Measurements from ENCODE around the gene CRTC1. TPM values are rescaled to one million over a fixed set of nuclear protein-coding genes. Genes with fewer than 3 reads are reported as not detected.

CRTC1 gene
- total and polyA plus RNA-seq, 9 of the 15 experiments (the other 6 are each of a cell fraction or from before 2014, with no cell fraction given): 0.25 to 3.8 (median 1.2) TPM; not detected in 2

GRCh38 chr19:18668744-18669523, 14.5 kb upstream of the CRTC1 start:
- no peak overlapping the region for H3K4me3 ChIP-seq
- DNase-seq (ENCODE audit: extremely low read depth in 1 of 4, low spot score in 3 of 4) (no peak), FAIRE-seq (no peak), ATAC-seq (no peak)
- no peaks in the 10 kb centered on the region for H4K20me1 ChIP-seq (replicated peaks; ENCODE audit: control insufficient read depth, insufficient read depth, low read length)
- H3K27me3 ChIP-seq (ENCODE audit: control insufficient read depth in 2 of 2, insufficient read depth in 2 of 2, low read length in 2 of 2): no peaks in the 10 kb centered on the region
- no peak overlapping the region for H3K9ac ChIP-seq (ENCODE audit: insufficient read depth in 1 of 2, low read depth in 2 of 2, low read length in 2 of 2)
- H3K36me3 ChIP-seq (ENCODE audit: control insufficient read depth, insufficient read depth, low read length): peaks cover 20% of the 10 kb centered on the region; the same call in 1 of the 3 replicates
- 96% methylated on average over 26 of the region's 58 CpGs for WGBS (ENCODE audit: insufficient coverage, low coverage, missing lambda C conversion rate)
- no peak overlapping the region for H3K4me2 ChIP-seq (ENCODE audit: insufficient read depth, low read length)
- BruUV-seq (replicated peaks): no TSS peak
- H3K79me2 ChIP-seq (ENCODE audit: control insufficient read depth, insufficient read depth, low read length): no peaks in the 10 kb centered on the region
- no peak overlapping the region for H2AFZ ChIP-seq (ENCODE audit: low read depth, low read length)
- no peaks in the 10 kb centered on the region for H3K9me1 ChIP-seq (ENCODE audit: control insufficient read depth, insufficient read depth, low read length)
- H3K9me3 ChIP-seq (replicated peaks; ENCODE audit: control insufficient read depth, insufficient read depth, low read depth, low read length): no peaks in the 10 kb centered on the region
- ChIA-PET CTCF (ENCODE audit: low intra/inter-chr PET ratio) (no interaction called here), POLR2A (interaction anchor here (0.8 kb wide), 1 partner anchor 23 kb away, joined by 8 read pairs; no protein-coding TSS in a partner anchor)
- H3K4me1 ChIP-seq (replicated peaks in 1 of 2; ENCODE audit: control insufficient read depth in 2 of 2, insufficient read depth in 2 of 2, low read length in 2 of 2): peaks cover 0 to 20% of the 10 kb centered on the region in 2 experiments; a peak in 2 of 5 replicates
- intact Hi-C loops (cut with micrococcal nuclease): no loop called here
- in situ Hi-C loops (cut with MboI): no loop called here
- H3K27ac ChIP-seq (ENCODE audit: extremely low read depth, low read depth, low read length): no peak overlapping the region
- no peak for TF ChIP-seq NFATC3 (IDR thresholded peaks at IDR 0.05)
- TF ChIP-seq CREB3L1 (IDR thresholded peaks at IDR 0.05; ENCODE audit: borderline replicate concordance, low read depth): no peak
- no peak for TF ChIP-seq CTCF (IDR thresholded peaks at IDR 0.05 in 2 of 3, conservative IDR thresholded peaks at IDR 0.05 in 1 of 3; ENCODE audit: insufficient read depth in 2 of 3, low read depth in 1 of 3, low read length in 3 of 3)
- TF ChIP-seq HDGF (IDR thresholded peaks at IDR 0.05): no peak
- no peak for TF ChIP-seq RHOXF2B (CRISPR knock-in tag; conservative IDR thresholded peaks at IDR 0.05)
- TF ChIP-seq ID3 (CRISPR knock-in tag; IDR thresholded peaks at IDR 0.05): no peak
- no peak for TF ChIP-seq ID3 (tag; IDR thresholded peaks at IDR 0.05)
- TF ChIP-seq SIN3A (IDR thresholded peaks at IDR 0.05; ENCODE audit: borderline replicate concordance in 2 of 2, control insufficient read depth in 1 of 2, low read depth in 2 of 2, low read length in 2 of 2): no peak
- TF ChIP-seq HMGN3 (IDR thresholded peaks at IDR 0.05; ENCODE audit: borderline replicate concordance, extremely low read depth, insufficient read length, low read depth, low read length): no peak
- no peak for TF ChIP-seq THAP7 (CRISPR knock-in tag; IDR thresholded peaks at IDR 0.05)
- no peak for TF ChIP-seq ZNF174 (CRISPR knock-in tag; IDR thresholded peaks at IDR 0.05)
- no peak for TF ChIP-seq ZFP30 (CRISPR knock-in tag; IDR thresholded peaks at IDR 0.05; ENCODE audit: borderline replicate concordance)
- no peak for TF ChIP-seq ZNF165 (CRISPR knock-in tag; IDR thresholded peaks at IDR 0.05; ENCODE audit: borderline replicate concordance)
- no peak for TF ChIP-seq MYBL2 (IDR thresholded peaks at IDR 0.05; ENCODE audit: low read depth)
- no peak for TF ChIP-seq MYBL2 (CRISPR knock-in tag; IDR thresholded peaks at IDR 0.05; ENCODE audit: borderline replicate concordance)
- TF ChIP-seq RBM22 (IDR thresholded peaks at IDR 0.05; ENCODE audit: low read depth, low read length, poor library complexity, severe bottlenecking): no peak

All from K562 (cell line).